K562 (cell line): Measurements from ENCODE around the gene ASIC3. TPM values are rescaled to one million over a fixed set of nuclear protein-coding genes. Genes with fewer than 3 reads are reported as not detected.

Experiments used
- CBFA2T2 ChIP-seq: fragments of 450-650 bp; conservative IDR thresholded peaks from 2 replicates; pipeline ENCODE4 v1.6.1; 2017; ENCODE audit warnings: mild to moderate bottlenecking
- MCM7 ChIP-seq, 2 experiments: fragments of 450-650 bp; IDR thresholded peaks; 2 replicates each; pipeline ENCODE4 v1.6.1; 2016 to 2018
- NFRKB ChIP-seq: fragments of 450-650 bp; IDR thresholded peaks from 2 replicates; pipeline ENCODE4 v1.6.1; 2016; ENCODE audit warnings: low read depth
- RAD21 ChIP-seq, 2 experiments: fragments of 250-450 bp in 1 of 2; fragments of 450-650 bp in 1 of 2; sonication (Bioruptor Pico) in 1 of 2; formaldehyde crosslinking in 1 of 2; IDR thresholded peaks in 1 of 2; conservative IDR thresholded peaks in 1 of 2; 2 replicates each; pipeline versions ENCODE4 v1.4.0 to v1.8.0; 2020 to 2022; ENCODE audit warnings: mild to moderate bottlenecking in 2 of 2, moderate library complexity in 1 of 2
- SMARCA5 ChIP-seq: fragments of 450-650 bp; IDR thresholded peaks from 2 replicates; pipeline ENCODE4 v1.6.1; 2016
- SMARCE1 ChIP-seq: fragments of 450-650 bp; IDR thresholded peaks from 2 replicates; pipeline ENCODE4 v1.7.1; 2016; ENCODE audit warnings: mild to moderate bottlenecking
- SP1 ChIP-seq: sonication (generic); formaldehyde crosslinking; IDR thresholded peaks from 2 replicates; pipeline ENCODE4 v1.8.1; 2022; ENCODE audit warnings: mild to moderate bottlenecking, missing genetic modification reagents
- SREBF1 ChIP-seq: fragments of 150-350 bp; IDR thresholded peaks from 2 replicates; pipeline ENCODE4 v1.6.1; 2014; ENCODE audit warnings: antibody characterized with exemption, low read depth, low read length, borderline replicate concordance
- TRIM24 ChIP-seq, 2 experiments: fragments of 450-650 bp; IDR thresholded peaks; 2 replicates each; pipeline ENCODE4 v1.6.1; 2016
- ZBTB17 ChIP-seq: fragments of 450-650 bp; formaldehyde crosslinking; IDR thresholded peaks from 2 replicates; pipeline ENCODE4 v1.4.0; 2020; ENCODE audit warnings: mild to moderate bottlenecking
- ZNF224 ChIP-seq: sonication (generic); formaldehyde crosslinking; IDR thresholded peaks from 2 replicates; pipeline ENCODE4 v1.8.0; 2022; ENCODE audit warnings: mild to moderate bottlenecking, missing genetic modification reagents
- ZNF778 ChIP-seq: fragments of 450-650 bp; formaldehyde crosslinking; IDR thresholded peaks from 2 replicates; pipeline ENCODE4 v1.4.0; 2020; ENCODE audit warnings: mild to moderate bottlenecking, moderate library complexity
- polyA plus RNA-seq, 8 experiments: library from polyadenylated mRNA; depleted of rRNA in 4 of 8; stranded (reverse) in 5 of 8; unstranded in 3 of 8; fragments of >200 nt; fragmentation: Nextera tagmentation in 2 of 8; fragmentation: Illumina TruSeq in 1 of 8; extraction: Ambion mirVana in 2 of 8; extraction: Trizol in 1 of 8; gene quantifications; 2 replicates each; pipeline versions ENCODE4 v1.2.1 to v1.2.3, GENCODE V29; 2011 to 2014; ENCODE audit warnings: inconsistent platforms in 1 of 8, missing spikeins in 1 of 8
- total RNA-seq, 7 experiments: library from RNA; depleted of rRNA in 6 of 7; stranded (reverse); fragments of >200 nt in 6 of 7; fragmentation: Illumina TruSeq in 2 of 7; extraction: Trizol in 2 of 7; gene quantifications; 2 replicates each; pipeline versions ENCODE4 v1.2.1 to v1.2.3, GENCODE V29; 2011 to 2021; ENCODE audit warnings: low replicate concordance in 1 of 7
- TF ChIP-seq, protein P1 (sequence below): fragments of 250-450 bp; sonication (Bioruptor Pico); IDR thresholded peaks from 2 replicates; pipeline ENCODE4 v1.8.0; 2021; ENCODE audit warnings: borderline replicate concordance, mild to moderate bottlenecking, moderate library complexity; ENCODE audit not compliant: poor library complexity, severe bottlenecking
- TF ChIP-seq, protein P2 (sequence below), 3 experiments: fragments of 200-800 bp in 1 of 3; fragments of 250-450 bp in 1 of 3; fragments of 450-650 bp in 1 of 3; sonication (Bioruptor Pico) in 1 of 3; sonication (Bioruptor generic) in 1 of 3; formaldehyde crosslinking in 1 of 3; IDR thresholded peaks; 2 replicates each; pipeline versions ENCODE4 v1.6.1 to v1.8.0; 2016 to 2022; ENCODE audit warnings: mild to moderate bottlenecking in 2 of 3, missing genetic modification characterization in 2 of 3, missing compliant biosample characterization in 1 of 3, moderate library complexity in 1 of 3
- TF ChIP-seq, protein P3 (sequence below), 2 experiments: fragments of 200-800 bp in 1 of 2; sonication (Bioruptor generic) in 1 of 2; sonication (generic) in 1 of 2; formaldehyde crosslinking in 1 of 2; IDR thresholded peaks in 1 of 2; conservative IDR thresholded peaks in 1 of 2; 2 replicates each; pipeline versions ENCODE4 v1.5.0 to v1.6.1; 2016 to 2020; ENCODE audit warnings: missing compliant biosample characterization in 1 of 2, missing genetic modification characterization in 1 of 2, missing genetic modification reagents in 1 of 2
- TF ChIP-seq, protein P4 (sequence below): sonication (generic); formaldehyde crosslinking; IDR thresholded peaks from 2 replicates; pipeline ENCODE4 v1.8.0; 2022; ENCODE audit warnings: mild to moderate bottlenecking, missing genetic modification reagents
- TF ChIP-seq, protein P5 (sequence below): conservative IDR thresholded peaks from 2 replicates; pipeline ENCODE4 v1.6.1; 2011; ENCODE audit warnings: low read depth, mild to moderate bottlenecking, low read length; ENCODE audit not compliant: control insufficient read depth

The ASIC3 gene
- total and polyA plus RNA-seq, 9 of the 15 experiments (the other 6 are each of a cell fraction or from before 2014, with no cell fraction given), result 0.11 to 5.0 (median 0.87) TPM

DNA sequence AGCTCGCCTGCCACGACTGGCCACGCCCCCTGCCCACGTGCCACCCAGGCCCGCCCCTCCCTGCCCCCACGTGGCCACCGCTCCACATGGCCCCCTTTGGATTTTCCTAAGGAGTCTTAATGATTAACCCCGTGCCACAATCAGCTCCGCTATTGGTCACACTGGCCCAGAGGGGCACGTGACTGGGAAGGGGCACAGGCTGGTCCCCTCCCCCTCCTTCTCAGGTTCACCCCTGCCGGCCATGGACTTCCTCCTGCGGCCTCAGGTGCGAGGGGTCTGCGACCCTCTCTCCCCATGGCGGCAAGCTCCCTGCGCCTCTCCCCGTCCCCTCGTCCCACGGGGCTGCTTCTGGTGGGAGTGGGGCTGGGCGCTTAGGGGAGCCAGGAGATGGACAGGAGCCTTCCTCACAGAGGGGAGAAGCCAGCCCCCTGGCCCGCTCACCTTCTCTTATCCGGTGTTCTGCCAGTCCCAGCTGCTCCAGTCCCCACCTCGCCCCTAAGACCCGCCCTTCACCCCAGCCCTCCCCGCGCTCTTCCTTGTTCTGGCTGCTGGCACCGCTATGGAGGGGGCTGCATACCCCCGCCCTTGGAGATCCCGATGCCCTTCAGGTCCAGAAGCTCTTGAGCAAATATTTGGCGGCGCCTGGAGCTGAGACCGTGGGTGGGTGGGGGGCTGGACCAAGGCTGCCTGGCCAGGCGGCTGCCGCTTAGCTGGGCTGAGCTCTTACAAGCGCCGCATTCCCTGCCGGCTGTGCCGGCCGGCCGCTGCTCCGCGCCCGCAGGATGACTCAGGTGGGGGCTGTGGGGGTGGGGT lies 14.3 kb downstream of the ASIC3 start (continued):
- TF ChIP-seq ZNF224 (CRISPR knock-in tag) (peak; percentile 55; the same call in 1 of the 2 replicates), NFRKB (peak; percentile 54; the same call in 1 of the 2 replicates), SP1 (CRISPR knock-in tag) (peak; percentile 78), TRIM24 (IDR thresholded peaks at IDR 0.05) (0 out of 4 replicates have a peak, but pooled peaks of 1 of the 2 experiments have one; percentile 8), ZNF778 (CRISPR knock-in tag) (no peak), SREBF1 (0 out of 2 replicates have a peak, but pooled peaks have one; percentile 19), RAD21 (CRISPR knock-in tag; conservative IDR thresholded peaks at IDR 0.05 in 1 of 2, IDR thresholded peaks at IDR 0.05 in 1 of 2) (no peak), ZBTB17 (peak; percentile 17; the same call in 1 of the 2 replicates), SMARCE1 (0 out of 2 replicates have a peak, but pooled peaks have one; percentile 9), CBFA2T2 (peak; percentile 75), SMARCA5 (peak; percentile 20; the same call in 1 of the 2 replicates), MCM7 (IDR thresholded peaks at IDR 0.05) (no peak)
- TF ChIP-seq, protein P1, sequence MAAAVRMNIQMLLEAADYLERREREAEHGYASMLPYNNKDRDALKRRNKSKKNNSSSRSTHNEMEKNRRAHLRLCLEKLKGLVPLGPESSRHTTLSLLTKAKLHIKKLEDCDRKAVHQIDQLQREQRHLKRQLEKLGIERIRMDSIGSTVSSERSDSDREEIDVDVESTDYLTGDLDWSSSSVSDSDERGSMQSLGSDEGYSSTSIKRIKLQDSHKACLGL (CRISPR knock-in tag), result peak; percentile 95
- TF ChIP-seq, protein P2, sequence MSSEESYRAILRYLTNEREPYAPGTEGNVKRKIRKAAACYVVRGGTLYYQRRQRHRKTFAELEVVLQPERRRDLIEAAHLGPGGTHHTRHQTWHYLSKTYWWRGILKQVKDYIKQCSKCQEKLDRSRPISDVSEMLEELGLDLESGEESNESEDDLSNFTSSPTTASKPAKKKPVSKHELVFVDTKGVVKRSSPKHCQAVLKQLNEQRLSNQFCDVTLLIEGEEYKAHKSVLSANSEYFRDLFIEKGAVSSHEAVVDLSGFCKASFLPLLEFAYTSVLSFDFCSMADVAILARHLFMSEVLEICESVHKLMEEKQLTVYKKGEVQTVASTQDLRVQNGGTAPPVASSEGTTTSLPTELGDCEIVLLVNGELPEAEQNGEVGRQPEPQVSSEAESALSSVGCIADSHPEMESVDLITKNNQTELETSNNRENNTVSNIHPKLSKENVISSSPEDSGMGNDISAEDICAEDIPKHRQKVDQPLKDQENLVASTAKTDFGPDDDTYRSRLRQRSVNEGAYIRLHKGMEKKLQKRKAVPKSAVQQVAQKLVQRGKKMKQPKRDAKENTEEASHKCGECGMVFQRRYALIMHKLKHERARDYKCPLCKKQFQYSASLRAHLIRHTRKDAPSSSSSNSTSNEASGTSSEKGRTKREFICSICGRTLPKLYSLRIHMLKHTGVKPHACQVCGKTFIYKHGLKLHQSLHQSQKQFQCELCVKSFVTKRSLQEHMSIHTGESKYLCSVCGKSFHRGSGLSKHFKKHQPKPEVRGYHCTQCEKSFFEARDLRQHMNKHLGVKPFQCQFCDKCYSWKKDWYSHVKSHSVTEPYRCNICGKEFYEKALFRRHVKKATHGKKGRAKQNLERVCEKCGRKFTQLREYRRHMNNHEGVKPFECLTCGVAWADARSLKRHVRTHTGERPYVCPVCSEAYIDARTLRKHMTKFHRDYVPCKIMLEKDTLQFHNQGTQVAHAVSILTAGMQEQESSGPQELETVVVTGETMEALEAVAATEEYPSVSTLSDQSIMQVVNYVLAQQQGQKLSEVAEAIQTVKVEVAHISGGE (CRISPR knock-in tag; IDR thresholded peaks at IDR 0.05), result peak in 1 of 3 experiments; percentile 17; a peak in 1 of 6 replicates
- TF ChIP-seq, protein P3, sequence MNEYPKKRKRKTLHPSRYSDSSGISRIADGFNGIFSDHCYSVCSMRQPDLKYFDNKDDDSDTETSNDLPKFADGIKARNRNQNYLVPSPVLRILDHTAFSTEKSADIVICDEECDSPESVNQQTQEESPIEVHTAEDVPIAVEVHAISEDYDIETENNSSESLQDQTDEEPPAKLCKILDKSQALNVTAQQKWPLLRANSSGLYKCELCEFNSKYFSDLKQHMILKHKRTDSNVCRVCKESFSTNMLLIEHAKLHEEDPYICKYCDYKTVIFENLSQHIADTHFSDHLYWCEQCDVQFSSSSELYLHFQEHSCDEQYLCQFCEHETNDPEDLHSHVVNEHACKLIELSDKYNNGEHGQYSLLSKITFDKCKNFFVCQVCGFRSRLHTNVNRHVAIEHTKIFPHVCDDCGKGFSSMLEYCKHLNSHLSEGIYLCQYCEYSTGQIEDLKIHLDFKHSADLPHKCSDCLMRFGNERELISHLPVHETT (CRISPR knock-in tag; conservative IDR thresholded peaks at IDR 0.05 in 1 of 2, IDR thresholded peaks at IDR 0.05 in 1 of 2), result peak in 1 of 2 experiments; percentile 54; a peak in 1 of 4 replicates
- TF ChIP-seq, protein P4, sequence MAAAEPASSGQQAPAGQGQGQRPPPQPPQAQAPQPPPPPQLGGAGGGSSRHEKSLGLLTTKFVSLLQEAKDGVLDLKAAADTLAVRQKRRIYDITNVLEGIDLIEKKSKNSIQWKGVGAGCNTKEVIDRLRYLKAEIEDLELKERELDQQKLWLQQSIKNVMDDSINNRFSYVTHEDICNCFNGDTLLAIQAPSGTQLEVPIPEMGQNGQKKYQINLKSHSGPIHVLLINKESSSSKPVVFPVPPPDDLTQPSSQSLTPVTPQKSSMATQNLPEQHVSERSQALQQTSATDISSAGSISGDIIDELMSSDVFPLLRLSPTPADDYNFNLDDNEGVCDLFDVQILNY, result no peak
- TF ChIP-seq, protein P5, sequence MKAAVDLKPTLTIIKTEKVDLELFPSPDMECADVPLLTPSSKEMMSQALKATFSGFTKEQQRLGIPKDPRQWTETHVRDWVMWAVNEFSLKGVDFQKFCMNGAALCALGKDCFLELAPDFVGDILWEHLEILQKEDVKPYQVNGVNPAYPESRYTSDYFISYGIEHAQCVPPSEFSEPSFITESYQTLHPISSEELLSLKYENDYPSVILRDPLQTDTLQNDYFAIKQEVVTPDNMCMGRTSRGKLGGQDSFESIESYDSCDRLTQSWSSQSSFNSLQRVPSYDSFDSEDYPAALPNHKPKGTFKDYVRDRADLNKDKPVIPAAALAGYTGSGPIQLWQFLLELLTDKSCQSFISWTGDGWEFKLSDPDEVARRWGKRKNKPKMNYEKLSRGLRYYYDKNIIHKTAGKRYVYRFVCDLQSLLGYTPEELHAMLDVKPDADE, result peak; percentile 74
